ENCODE measurements around the gene RASA3. TPM values are rescaled to one million over a fixed set of nuclear protein-coding genes. Genes with fewer than 3 reads are reported as not detected.

Gene RASA3
- total RNA-seq, 2 donors from 2014 or later: 4.4 to 7.2 TPM

- no peak overlapping the region for H3K9ac ChIP-seq (ENCODE audit: low read depth in 2 of 2, low read length in 2 of 2)
- H3K4me1 ChIP-seq: peaks cover 3% of the 10 kb centered on the region
- no peak overlapping the region for H3K27ac ChIP-seq
- H3K36me3 ChIP-seq: no peaks in the 10 kb centered on the region
- no peak overlapping the region for H3K4me3 ChIP-seq
- H3K9me3 ChIP-seq: no peaks in the 10 kb centered on the region
- intact Hi-C loops (cut with DNase I): no loop called here
- DNase-seq: no peak
- no peaks in the 10 kb centered on the region for H3K27me3 ChIP-seq
- no peak for TF ChIP-seq CTCF (IDR thresholded peaks at IDR 0.05)
These were observed 176.7 kb downstream of the RASA3 start for GRCh38 chr13:113955691-113956090.

DNA sequence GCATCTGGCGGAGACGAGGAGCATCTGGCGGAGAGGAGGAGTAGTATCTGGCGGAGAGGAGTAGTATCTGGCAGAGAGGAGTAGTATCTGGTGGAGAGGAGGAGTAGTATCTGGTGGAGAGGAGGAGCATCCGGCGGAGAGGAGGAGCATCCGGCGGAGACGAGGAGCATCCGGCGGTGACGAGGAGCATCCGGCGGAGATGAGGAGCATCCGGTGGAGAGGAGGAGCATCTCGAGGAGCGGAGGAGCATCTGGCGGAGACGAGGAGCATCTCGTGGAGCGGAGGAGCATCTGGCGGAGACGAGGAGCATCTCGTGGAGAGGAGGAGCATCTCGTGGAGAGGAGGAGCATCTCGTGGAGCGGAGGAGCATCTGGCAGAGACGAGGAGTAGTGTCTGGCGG lies 177.2 kb downstream of the RASA3 start:
- H3K27me3 ChIP-seq: no peaks in the 10 kb centered on the region
- no peaks in the 10 kb centered on the region for H3K9me3 ChIP-seq
- H3K9ac ChIP-seq (ENCODE audit: low read depth in 2 of 2, low read length in 2 of 2): no peak overlapping the region
- no peak overlapping the region for H3K4me3 ChIP-seq
- H3K4me1 ChIP-seq: peaks cover 3% of the 10 kb centered on the region
- DNase-seq: no peak
- no peaks in the 10 kb centered on the region for H3K36me3 ChIP-seq
- intact Hi-C loops (cut with DNase I): no loop called here
- no peak for TF ChIP-seq CTCF (IDR thresholded peaks at IDR 0.05)
- H3K27ac ChIP-seq: no peak overlapping the region

DNA sequence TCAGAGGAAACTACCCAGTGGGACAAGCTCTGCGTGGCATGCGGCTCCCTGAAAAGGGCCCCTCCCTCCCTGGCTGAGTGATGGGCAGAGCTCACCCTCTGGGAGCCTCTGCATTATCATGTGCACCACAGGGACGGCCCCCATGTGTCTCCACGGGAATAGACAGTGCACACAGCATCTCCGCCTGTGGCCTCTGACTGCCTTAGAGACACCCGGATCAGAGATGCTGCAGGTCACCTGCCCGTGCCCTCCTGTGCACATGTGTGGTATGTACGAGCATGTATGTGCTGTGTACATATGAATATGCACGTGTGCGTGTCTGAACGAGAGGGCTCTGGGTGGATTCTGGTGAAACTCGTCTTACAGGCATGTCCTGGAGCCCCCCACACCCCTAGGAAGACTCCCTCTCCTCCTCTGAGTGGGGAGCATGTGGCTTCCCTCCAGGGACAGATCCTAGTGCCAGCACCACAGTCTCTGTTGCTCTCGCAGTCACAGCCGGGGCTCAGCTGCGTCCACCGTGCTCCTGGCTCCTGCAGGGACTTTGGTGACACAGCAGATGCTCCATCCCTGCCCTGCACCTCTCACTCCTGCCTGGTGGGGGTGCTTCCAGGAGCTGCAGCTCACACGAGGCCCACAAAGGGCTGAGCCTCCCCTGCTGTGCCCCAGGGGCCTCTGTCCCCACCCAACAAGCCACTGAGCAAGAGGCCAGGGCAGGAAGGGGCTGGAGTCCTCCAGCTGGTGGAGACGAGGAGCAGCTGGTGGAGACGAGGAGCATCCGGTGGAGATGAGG lies 178.2 kb downstream of the RASA3 start:
- H3K9ac ChIP-seq (ENCODE audit: low read depth in 2 of 2, low read length in 2 of 2): no peak overlapping the region
- no peaks in the 10 kb centered on the region for H3K36me3 ChIP-seq
- no peak overlapping the region for H3K27ac ChIP-seq
- DNase-seq: no peak
- no peaks in the 10 kb centered on the region for H3K9me3 ChIP-seq
- H3K27me3 ChIP-seq: no peaks in the 10 kb centered on the region
- intact Hi-C loops (cut with DNase I): no loop called here
- TF ChIP-seq CTCF (IDR thresholded peaks at IDR 0.05): no peak
- no peak overlapping the region for H3K4me3 ChIP-seq
- peaks cover 3% of the 10 kb centered on the region for H3K4me1 ChIP-seq

- no peak overlapping the region for H3K27ac ChIP-seq
- TF ChIP-seq CTCF (IDR thresholded peaks at IDR 0.05): no peak
- no peak for DNase-seq
- H3K9me3 ChIP-seq: no peaks in the 10 kb centered on the region
- no peak overlapping the region for H3K9ac ChIP-seq (ENCODE audit: low read depth in 2 of 2, low read length in 2 of 2)
- H3K36me3 ChIP-seq: no peaks in the 10 kb centered on the region
- H3K4me3 ChIP-seq: no peak overlapping the region
- H3K4me1 ChIP-seq: peaks cover 3% of the 10 kb centered on the region
- no peaks in the 10 kb centered on the region for H3K27me3 ChIP-seq
- intact Hi-C loops (cut with DNase I): no loop called here
These were observed 178.9 kb downstream of the RASA3 start for GRCh38 chr13:113953561-113953960.

DNA sequence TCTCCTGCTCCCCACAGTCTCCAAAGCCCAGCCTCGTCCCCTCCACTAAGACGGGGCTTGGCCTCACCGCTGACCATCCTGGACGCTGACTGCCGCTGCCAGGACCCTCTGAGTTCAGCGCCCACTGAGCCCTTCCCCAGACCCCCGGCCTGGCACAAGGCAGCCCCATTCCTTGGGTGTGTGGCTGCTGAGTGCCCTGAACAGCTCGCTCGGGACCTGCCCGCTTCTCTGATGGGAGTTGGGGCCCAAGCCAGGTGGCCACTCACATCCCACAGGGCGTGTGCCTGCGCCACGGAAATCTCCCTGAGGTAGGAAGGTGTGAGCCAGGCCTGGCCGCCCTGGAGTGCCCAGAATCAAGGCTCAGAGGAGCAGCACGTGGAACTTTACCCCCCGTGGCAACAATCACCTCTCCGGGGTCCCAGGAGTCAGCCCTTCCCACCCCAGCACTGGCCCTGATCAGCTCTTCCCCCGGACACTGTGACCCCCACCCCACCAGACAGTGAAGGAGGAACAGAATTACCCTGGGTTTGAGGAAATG lies 179.4 kb downstream of the RASA3 start:
- DNase-seq: no peak
- no peaks in the 10 kb centered on the region for H3K27me3 ChIP-seq
- no peak overlapping the region for H3K27ac ChIP-seq
- H3K9me3 ChIP-seq: no peaks in the 10 kb centered on the region
- H3K36me3 ChIP-seq: no peaks in the 10 kb centered on the region
- no peak overlapping the region for H3K9ac ChIP-seq (ENCODE audit: low read depth in 2 of 2, low read length in 2 of 2)
- H3K4me3 ChIP-seq: no peak overlapping the region
- no peak for TF ChIP-seq CTCF (IDR thresholded peaks at IDR 0.05)
- H3K4me1 ChIP-seq: peaks cover 3% of the 10 kb centered on the region
- intact Hi-C loops (cut with DNase I): no loop called here

Data from colonic mucosa (tissue), 4 donors.